ENCODE results near the gene PPP4R2.
"Not testable (repeated sequence)": the region's sequence is repeated elsewhere in the genome, so short reads cannot be mapped to it uniquely, and the experiment has no call there.

Gene PPP4R2

DNA sequence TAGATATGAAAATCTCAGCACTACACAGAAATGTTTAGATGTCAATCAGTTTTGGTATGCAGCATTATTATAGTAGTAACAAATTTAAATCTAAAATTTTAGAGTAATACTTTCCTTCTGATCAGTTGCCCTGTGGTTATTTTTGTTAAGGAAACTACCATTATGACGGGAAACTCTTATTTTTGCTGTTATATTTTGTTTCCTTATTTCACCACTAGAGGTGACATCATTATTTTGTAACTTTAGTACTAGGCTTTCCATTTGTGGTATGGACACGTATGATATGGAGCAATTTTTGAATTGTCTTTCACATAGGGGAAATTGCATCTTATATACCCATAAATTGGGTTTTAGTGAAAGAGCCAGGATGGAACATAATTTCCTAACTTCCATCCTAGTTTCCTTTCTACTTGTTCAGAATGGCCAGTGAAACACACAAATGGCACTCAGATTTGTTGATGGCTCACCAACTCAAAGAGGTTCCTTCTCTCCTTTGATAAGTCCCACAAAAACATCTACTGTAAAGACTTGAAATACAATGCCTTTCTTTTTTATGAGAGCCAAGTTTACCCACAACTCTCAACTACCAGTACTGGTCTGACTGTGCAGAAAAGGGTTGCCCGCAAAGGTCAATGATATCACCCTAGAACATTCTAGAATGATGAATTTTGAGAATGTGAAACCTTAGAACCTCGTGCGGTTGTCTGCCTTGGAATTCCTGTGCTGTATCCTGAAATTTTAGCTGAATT, 19.4 kb upstream of the PPP4R2 start:
- DNase-seq (ENCODE audit: low read depth) = no peak

DNA sequence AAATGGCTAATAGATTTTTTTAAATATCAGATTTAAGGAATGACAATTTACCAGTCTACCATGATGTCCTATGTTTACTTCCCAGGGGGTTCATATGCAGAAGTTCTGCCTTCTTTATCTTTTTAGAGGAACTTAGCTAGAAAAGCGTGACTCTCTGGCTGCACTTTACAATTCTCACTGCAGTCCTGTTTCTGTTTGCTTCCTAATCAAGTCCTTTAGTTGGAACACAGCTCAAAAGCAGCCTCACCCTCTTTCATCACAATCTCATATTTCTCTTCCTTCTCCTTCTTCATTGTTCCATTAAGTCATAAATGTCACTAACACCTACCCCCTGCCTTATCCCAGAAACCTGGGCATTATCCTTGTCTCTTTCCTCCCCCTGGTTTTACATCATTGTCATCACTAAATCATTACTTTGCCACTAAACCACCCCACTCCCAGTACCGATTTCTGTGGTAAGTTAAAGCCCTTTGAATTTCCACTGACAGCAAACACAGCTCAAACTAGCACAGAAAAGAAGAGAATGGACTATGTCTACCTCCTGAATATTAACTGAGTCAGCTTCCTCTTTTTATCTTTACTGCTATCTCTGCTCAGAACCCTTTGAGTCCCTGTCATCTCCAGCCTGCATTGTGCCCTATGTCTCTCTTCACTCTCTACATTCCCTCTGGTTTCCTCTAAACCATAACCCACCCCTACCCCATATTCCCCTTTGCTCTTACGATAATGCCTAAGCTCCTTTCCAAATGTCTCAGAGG, 13.8 kb upstream of the PPP4R2 start:
- DNase-seq (ENCODE audit: low read depth) = no peak

DNA sequence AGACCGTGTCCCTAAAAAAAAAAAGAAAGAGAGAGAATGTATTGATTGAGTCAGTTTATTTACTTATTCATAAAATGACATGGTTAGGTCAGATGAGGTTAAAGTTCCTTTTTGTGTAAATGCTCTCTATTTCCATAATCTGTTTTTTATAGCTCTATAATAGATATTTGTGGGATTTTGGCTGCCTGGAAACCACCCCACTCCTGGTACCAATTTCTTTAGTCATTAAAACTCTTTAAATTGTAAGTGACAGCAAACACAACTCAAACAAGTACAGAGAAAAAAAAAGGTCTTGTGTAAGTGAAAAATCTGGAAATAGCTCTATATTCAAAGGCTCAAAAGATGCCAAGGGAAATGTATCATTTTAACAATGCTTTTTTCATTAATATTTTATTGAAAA, 11.0 kb upstream of the PPP4R2 start:
- no peak for DNase-seq (ENCODE audit: low read depth)

DNA sequence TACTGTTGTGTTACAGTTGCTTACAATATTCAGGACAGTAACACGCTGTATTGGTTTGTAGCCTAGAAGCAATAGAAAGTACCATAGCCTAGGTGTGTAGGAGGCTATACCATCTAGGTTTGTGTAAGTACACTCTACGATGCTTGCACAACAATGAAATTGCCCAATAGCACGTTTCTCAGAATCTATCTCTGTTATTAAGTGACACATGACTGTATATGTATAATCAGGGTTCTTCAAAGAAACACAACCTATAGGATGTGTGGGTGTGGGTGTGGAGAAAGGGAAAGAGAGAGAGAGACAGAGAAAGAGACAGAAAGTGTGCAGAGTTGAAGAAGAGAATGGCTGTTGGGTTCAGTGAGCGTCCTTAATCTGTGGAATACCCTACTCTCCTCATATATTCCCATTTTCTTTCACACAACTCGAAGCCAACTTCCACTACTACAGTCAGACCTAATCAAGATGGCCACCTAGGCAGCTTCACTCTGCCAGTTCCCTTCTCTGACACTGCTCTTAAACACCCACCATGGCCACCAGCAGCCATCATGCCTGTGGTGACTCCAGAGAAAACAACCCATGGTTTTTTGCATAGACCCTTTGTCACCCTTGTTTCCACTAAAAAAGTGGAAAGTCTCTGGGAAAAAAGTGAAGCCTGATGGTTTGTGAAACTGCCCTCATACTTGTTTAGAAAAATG, 5.8 kb upstream of the PPP4R2 start:
- DNase-seq (ENCODE audit: low read depth) = no peak

DNA sequence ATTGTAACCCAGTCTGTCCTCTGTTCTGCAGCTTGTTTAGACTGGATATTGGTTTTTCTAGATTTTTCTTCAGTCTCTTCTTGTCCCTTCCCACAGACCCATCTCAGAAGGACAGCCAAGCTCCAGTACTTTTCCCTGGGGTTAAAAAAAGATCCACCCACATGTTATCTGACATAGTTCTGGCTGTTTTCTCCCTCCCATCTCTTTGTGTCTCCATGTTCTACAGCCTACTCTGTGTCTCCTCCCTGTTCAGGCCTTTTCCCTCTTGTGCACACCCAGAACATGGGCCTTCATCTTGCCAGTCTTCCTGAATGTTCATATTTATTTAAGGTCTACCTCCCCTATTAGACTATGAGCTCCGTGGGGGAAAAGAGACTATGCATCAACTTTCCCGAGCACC, 5.1 kb upstream of the PPP4R2 start:
- DNase-seq (ENCODE audit: low read depth) = no peak

DNA sequence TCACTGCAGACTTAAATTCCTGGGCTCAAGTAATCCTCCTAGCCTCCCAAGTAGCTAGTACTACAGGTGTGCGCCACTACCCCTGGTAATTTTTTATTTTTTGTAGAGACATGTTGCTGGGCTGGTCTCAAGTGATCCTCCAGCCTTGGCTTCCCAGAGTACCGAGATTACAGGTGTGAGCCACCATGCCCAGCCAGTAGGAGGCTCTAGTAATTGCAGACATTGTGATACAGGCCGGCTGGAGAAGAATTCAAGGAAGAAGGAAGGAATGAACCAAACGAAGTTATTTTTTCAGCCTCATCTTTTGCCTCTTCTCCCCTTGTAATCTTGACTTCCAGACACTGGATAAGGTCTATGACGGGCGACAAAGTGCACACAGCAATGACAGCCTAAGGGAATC, 3.2 kb upstream of the PPP4R2 start:
- no peak for DNase-seq (ENCODE audit: low read depth)

DNA sequence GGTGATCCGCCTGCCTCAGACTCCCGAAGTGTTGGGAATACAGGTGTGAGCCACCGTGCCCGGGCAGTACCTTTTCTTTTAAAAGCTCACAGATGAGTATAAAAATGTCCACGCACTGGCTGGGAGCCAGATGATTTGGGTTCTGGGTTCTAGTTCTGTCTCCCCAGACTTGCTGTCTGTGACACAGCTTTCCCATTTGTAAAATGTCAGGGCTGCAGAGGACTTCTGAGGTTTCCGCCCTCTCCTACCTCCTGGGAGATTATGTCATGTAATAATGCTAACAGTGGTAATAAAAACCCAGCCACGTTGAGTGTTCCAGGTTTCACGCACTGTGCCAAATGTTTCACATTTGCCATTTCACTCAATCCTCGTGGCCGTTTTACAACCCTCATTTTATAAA, 1.3 kb upstream of the PPP4R2 start:
- no peak for DNase-seq (ENCODE audit: low read depth)

DNA sequence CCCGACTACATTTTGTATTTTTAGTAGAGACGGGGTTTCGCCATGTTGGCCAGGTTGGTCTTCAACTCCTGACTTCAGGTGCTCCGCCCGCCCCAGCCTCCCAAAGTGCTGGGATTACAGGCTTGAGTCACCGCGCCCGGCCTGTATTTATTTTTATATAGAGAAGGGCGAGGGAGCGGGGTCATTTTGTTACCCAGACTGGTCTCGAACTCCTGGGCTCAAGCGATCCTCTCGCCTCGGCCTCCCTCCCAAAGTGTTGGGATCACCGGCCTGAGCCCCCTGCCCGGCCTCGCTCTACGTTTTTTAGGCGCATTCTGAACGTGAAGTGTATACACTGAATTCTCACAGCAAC, 514 bp upstream of the PPP4R2 start:
- DNase-seq (ENCODE audit: low read depth) = no peak

DNA sequence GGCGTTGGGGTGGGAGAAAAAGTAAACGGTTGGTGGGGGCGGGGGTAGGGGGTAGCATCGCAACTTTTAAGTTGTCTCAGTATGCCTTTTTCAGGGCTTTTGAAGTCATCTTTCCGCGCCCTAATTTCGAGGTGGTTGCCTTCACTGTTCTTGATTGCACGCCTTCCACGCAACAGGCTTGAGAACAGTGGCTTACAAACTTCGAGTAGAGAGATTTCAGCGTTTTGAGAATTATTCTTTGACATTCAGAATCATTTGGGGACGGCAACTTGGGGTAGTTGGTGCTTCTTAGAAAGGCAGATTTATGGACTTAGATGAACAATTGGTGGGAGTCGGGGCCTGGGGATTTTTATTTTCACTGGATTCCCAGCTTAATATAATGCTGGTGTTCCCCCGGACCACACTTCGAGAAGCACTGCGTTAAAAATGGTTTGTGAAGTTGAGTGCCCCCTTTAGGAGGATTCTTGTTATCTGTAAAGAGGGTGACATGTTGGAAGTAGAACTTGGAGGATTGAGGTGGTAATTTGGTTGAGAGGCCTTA, 880 bp downstream of the PPP4R2 start:
- no peak for DNase-seq (ENCODE audit: low read depth)

DNA sequence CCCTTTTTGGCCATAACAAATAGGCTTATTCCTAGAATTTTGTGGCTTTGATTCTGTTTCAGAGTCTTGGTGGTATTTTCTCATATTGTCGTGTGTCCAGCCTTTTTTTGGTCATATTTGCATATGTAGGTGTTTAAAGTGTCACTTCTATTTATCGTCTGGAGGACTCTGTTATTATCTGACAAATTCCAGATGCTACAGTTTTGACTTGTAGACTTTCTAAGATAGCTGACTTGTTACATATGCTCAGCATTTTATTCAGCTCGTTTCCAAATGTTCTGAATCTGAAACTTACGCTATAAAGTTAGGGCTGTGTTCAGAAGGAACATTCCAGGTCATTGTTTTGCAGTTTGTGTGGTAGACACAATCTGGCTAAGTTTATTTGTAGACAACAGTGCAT, 1.9 kb downstream of the PPP4R2 start:
- DNase-seq (ENCODE audit: low read depth) = no peak

DNA sequence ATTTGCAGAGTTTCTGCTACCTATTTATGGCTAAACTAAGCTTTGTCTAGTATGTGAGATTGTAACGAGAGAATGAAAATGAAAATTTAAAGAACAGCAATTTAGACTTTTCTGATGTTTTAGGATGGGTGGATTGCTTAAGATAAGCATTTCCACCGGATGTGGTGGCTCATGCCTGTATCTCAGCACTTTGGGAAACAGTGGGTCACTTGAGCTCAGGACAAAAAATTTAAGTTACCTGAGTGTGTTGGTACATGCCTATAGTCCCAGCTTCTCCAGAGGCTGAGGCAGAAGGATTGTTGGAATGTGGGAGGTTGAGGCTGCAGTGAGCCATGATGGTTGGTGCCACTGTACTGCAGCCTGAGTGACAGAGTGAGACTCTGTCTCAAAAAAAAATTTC, 3.3 kb downstream of the PPP4R2 start:
- no peak for DNase-seq (ENCODE audit: low read depth)

DNA sequence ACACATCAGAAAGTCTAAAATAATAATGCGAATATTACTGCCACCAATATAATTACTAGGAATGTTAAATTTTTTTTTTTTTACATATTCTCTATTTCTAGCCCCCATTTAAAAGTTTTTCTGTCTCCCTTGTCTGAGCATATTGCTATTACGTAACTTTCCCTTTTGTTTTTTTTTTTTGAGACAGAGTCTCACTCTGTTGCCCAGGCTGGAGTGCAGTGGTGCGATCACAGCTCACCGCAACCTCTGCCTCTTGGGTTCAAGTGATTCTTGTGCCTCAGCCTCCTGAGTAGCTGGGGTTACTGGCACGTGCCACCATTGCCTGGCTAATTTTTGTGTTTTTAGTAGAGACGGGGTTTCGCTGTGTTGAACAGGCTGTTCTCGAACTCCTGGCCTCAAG, 6.4 kb downstream of the PPP4R2 start:
- not testable (repeated sequence) for DNase-seq (ENCODE audit: low read depth)

DNA sequence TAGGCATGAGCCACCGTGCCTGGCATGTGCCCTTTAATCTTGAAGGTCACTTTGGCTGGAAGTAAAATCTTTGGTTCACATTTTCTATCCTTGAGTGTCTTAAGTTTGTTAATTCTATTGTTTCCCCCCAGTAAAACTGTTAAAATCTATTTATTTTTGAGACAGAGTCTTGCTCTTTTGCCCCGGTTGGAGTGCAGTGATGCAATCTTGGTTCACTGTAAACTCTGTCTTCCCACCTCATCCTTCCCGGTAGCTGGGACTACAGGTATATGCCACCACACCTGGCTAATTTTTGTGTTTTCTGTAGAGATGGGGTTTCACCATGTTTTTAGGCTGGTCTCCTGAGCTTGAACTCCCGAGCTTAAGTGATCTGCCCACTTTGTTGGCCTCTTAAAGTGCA, 7.7 kb downstream of the PPP4R2 start:
- DNase-seq (ENCODE audit: low read depth) = no peak

DNA sequence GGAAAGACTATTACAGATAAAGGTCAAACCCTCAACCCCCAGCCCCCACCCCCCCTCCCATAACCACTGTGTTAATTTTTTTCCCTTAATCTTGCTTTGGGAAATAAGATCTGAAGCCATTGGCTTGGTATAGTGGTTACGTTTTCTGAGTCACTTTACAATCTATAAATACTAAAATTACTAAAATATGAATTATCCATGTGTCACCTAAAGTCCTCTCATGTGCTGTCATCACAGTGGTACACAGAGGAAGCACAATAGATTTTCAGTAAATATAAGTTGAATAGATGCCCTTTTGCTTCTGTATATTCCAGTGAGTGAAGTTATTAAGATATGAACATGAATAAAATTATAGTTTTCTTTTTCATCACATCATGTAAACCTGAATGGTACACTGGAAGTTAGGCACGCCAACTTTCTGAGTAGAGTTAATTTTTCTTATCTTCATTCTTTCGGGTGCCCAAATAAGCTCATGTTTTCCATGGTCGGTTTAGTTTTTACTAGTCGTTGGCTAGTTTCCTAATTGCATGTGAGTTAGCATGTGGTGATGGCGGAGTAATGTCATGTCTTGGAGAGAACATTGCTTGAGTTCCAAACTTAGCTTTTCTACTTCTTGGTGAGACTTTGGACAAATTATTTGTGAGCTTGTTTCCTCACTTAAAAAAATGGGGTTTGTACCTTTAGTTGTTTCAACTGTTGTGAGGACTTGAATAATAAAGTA, 11.5 kb downstream of the PPP4R2 start:
- no peak for DNase-seq (ENCODE audit: low read depth)

DNA sequence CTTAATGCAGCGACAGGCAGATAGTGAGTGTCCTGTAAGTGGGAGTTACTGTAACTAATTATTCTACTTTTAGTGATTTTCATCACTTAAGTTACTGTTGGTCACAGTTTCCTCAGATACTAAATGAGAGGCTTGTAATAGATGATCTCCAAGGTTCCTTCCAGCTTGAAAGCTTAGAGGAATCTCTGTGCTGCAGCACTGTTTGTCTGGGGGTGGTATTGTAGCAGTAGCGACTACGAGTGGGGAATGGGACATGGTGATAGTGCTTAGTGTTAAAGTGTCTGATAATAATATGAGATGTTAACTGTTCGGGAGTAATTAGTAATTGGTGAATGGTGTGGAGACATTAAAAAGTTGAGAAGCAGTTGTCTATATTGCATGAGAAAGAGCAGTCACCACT, 12.4 kb downstream of the PPP4R2 start:
- DNase-seq (ENCODE audit: low read depth) = no peak

DNA sequence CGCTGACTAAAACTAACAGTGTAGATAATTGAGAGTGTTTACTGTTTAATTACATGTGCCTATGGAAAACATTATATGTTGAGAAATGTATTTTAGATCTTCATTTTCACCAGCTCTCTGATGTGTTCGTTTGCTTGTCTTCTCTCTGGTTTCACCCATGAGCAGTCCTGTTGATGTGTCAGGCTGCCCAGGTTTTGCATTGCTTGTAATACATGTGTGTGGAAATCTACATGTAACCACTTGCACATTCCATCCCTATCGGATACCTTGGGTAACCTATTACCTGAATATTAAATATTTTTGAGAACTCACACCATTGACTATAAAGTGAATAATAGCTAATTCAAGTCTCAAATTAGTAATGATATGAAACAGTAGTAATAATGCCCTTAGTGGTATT, 13.1 kb downstream of the PPP4R2 start:
- DNase-seq (ENCODE audit: low read depth) = no peak

DNA sequence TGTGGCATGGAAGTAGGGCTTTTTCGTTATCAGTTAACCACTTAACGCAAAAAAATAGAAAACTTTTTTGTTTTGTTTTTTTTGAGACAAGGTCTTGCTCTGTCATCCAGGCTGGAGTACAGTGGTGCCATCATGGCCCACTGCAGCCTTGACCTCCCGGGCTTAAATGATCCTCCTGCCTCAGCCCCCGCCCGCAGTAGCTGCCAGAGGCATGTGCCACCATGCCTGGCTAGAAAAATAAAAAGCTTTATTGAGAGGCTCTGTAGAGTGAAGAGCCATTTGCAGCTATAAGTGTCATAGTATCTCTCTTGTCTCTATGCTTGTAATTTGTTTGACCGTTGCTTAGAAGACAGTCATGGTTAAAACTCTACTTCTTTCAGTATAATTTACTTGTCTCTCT, 13.5 kb downstream of the PPP4R2 start:
- no peak for DNase-seq (ENCODE audit: low read depth)

DNA sequence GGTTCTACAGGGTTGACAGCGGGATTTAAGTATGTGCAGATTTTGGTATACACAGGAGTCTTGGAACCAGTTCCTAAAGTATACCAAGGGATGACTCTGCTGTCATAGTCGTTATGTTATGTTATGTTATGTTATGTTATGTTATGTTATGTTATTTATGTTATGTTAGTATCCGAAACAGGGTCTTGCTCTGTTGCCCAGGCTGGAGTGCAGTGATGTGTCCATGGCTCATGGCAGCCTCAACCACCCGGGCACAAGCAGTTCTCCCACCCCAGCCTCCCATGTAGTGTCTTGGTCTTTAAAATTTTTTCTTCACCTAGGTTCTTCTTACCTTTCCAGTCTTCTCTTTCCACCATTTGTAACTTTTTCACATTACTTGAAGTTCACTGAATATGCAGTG, 21.7 kb downstream of the PPP4R2 start:
- DNase-seq (ENCODE audit: low read depth) = no peak

DNA sequence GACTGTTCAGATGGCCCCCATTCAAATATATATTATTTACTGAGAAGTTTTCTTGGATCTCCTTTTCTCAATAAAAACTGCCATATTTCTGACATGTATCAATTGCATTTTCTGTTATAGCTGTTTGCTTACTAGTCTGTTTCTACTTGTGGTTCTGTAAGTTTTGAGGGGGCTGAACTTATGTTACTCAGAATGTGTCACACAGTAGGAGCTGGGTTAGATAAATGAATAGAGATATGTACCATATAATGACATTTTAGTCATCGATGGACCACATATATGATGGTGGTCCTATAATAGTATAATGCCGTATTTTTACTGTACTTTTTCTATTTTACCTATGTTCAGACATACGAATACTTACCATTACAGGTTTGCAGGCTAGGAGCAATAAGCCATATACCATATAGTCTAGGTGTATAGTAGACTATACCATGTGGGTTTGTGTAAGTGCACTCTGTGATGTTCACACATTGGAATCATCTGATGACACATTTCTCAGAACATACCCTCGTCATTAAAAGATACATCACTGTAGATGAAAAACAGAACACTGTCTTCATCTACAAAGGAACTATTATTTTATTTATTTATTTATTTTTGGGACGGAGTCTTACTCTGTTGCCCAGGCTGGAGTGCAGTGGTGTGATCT, 22.3 kb downstream of the PPP4R2 start:
- no peak for DNase-seq (ENCODE audit: low read depth)

DNA sequence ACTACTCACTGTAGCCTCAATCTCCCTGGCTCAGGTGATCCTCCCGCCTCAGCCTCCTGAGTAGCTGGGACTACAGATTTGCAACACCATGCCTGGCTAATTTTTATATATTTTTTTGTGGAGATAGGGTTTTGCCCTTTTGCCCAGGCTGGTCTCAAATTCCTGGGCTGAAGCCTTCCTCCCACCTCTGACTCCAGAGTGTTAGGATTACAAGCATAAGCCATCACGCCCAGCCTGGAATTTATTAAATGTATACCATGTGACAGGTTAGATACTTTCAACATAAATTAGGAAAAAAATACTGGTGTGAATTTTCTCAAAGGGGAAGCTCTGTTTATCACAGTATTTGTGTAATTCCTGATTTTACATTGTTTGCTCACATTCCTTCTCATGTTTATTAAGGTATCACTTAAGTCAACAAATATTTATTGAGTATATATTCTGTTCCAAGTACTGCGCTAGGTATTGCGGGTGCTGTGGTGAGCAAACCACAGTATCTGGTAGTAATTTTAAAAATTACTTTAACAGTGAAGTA, 24.8 kb downstream of the PPP4R2 start:
- no peak for DNase-seq (ENCODE audit: low read depth)

DNA sequence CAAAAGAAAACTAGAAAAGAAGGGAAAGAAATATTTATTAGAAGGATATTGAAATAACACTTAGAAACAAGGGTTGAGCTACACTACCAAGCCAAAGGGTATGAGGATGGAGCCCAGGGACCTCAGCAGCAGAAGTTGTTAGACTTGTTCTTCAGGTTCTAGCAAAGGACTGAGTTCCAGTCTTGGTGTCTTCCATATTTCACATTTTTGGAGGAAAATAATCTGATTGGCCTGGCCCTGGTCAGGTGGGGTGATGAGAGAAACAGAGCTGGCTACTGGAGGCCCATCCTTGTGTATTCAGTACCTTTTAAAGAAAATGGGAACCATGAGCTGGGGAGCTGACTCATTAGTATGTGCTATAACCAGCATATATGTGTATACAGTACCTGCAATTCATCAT, 28.2 kb downstream of the PPP4R2 start:
- no peak for DNase-seq (ENCODE audit: low read depth)
